Measurements from ENCODE around the gene BCOR. TPM values are rescaled to one million over a fixed set of nuclear protein-coding genes. Genes with fewer than 3 reads are reported as not detected.

Gene BCOR
- total RNA-seq, 1 experiment from 2014 or later = 21.8 TPM

DNA sequence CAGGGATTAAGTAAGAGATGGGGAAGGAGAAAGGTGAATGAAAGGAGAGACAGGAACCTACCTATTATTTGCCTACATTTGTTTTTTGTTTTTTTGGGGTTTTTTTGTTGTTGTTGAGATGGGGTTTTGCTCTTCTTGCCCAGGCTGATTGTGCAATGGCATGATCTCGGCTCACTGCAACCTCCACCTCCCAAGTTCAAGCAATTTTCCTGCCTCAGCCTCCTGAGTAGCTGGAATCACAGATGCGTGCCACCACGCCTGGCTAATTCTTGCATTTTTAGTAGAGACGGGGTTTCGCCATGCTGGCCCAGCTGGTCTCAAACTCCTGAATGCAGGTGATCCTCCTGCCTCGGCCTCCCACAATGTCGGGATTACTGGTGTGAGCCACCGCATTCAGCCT lies 57.9 kb downstream of the BCOR start:
- POLR2A ChIA-PET (ENCODE audit: unreplicated experiment) = no interaction called here
- no peak overlapping the region for H3K27ac ChIP-seq (ENCODE audit: low read length)
- BruUV-seq (replicated peaks) = no TSS peak
- DNase-seq (no peak), ATAC-seq (no peak)
- TF ChIP-seq CTCF (conservative IDR thresholded peaks at IDR 0.05; ENCODE audit: low read depth, low read length) (no peak), EZH2 (IDR thresholded peaks at IDR 0.05; ENCODE audit: low read length, unreplicated experiment) (no peak), EZH2phosphoT487 (IDR thresholded peaks at IDR 0.05; ENCODE audit: borderline replicate concordance, low read length) (no peak)
- no peaks in the 10 kb centered on the region for H3F3A ChIP-seq (ENCODE audit: low read length, unreplicated experiment)
- H3K4me2 ChIP-seq (ENCODE audit: low read length) = no peak overlapping the region
- no peaks in the 10 kb centered on the region for H3K9me3 ChIP-seq (ENCODE audit: low read length)
- no peaks in the 10 kb centered on the region for H4K20me1 ChIP-seq (ENCODE audit: low read length)
- no peaks in the 10 kb centered on the region for H3K36me3 ChIP-seq (ENCODE audit: low read depth, low read length)
- intact Hi-C loops (cut with micrococcal nuclease) = no loop called here
- no peaks in the 10 kb centered on the region for H3K79me2 ChIP-seq (ENCODE audit: low read length)
- no peak overlapping the region for H3K9ac ChIP-seq (ENCODE audit: low read length)
- no peak overlapping the region for H2AFZ ChIP-seq (ENCODE audit: low read length)
- no peaks in the 10 kb centered on the region for H3K27me3 ChIP-seq (ENCODE audit: low read length)
- H3K4me3 ChIP-seq (ENCODE audit: low read length) = no peak overlapping the region
- no peaks in the 10 kb centered on the region for H3K4me1 ChIP-seq (ENCODE audit: insufficient read depth, low read length)
- no peaks in the 10 kb centered on the region for H3K9me2 ChIP-seq (replicated peaks; ENCODE audit: low read length)
- CTCF ChIA-PET = no interaction called here

DNA sequence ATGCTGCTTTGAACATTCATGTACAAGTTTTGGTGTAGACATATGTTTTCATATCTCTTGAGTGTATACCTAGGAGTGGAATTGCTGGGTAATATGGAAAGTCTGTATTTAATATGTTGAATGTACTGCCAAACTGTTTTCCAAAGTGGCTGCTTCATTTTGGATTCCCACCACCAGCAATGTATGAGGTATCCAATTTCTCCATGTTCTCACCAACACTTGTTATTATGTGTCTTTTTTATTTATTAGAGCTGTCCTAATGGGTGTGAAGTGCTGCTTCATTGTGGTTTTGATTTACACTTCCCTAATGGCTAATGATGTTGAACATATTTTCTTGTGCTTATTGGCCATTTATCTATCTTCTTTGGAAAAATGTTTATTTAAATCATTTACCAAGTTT lies 60.4 kb downstream of the BCOR start:
- ChIA-PET CTCF (no interaction called here), POLR2A (ENCODE audit: unreplicated experiment) (no interaction called here)
- no peaks in the 10 kb centered on the region for H3K79me2 ChIP-seq (ENCODE audit: low read length)
- DNase-seq (no peak), ATAC-seq (no peak)
- no peaks in the 10 kb centered on the region for H3K36me3 ChIP-seq (ENCODE audit: low read depth, low read length)
- no peaks in the 10 kb centered on the region for H3F3A ChIP-seq (ENCODE audit: low read length, unreplicated experiment)
- no peaks in the 10 kb centered on the region for H3K27me3 ChIP-seq (ENCODE audit: low read length)
- H3K9ac ChIP-seq (ENCODE audit: low read length) = no peak overlapping the region
- no peaks in the 10 kb centered on the region for H4K20me1 ChIP-seq (ENCODE audit: low read length)
- H2AFZ ChIP-seq (ENCODE audit: low read length) = no peak overlapping the region
- H3K4me2 ChIP-seq (ENCODE audit: low read length) = no peak overlapping the region
- BruUV-seq (replicated peaks) = no TSS peak
- TF ChIP-seq CTCF (conservative IDR thresholded peaks at IDR 0.05; ENCODE audit: low read depth, low read length) = no peak
- no peaks in the 10 kb centered on the region for H3K9me3 ChIP-seq (ENCODE audit: low read length)
- H3K27ac ChIP-seq (ENCODE audit: low read length) = no peak overlapping the region
- H3K4me1 ChIP-seq (ENCODE audit: insufficient read depth, low read length) = no peaks in the 10 kb centered on the region
- no peak overlapping the region for H3K4me3 ChIP-seq (ENCODE audit: low read length)
- H3K9me2 ChIP-seq (replicated peaks; ENCODE audit: low read length) = no peaks in the 10 kb centered on the region
- intact Hi-C loops (cut with micrococcal nuclease) = no loop called here

- Histone ChIP-seq H3K9ac (ENCODE audit: low read length) (no peak overlapping the region), H3K4me3 (ENCODE audit: low read length) (no peak overlapping the region), H3K36me3 (ENCODE audit: low read depth, low read length) (no peaks in the 10 kb centered on the region), H3K9me2 (replicated peaks; ENCODE audit: low read length) (no peaks in the 10 kb centered on the region), H3K79me2 (ENCODE audit: low read length) (no peaks in the 10 kb centered on the region), H3K27me3 (ENCODE audit: low read length) (no peaks in the 10 kb centered on the region), H4K20me1 (ENCODE audit: low read length) (no peaks in the 10 kb centered on the region), H2AFZ (ENCODE audit: low read length) (no peak overlapping the region), H3K4me1 (ENCODE audit: insufficient read depth, low read length) (no peaks in the 10 kb centered on the region), H3K27ac (ENCODE audit: low read length) (no peak overlapping the region), H3K9me3 (ENCODE audit: low read length) (no peaks in the 10 kb centered on the region), H3K4me2 (ENCODE audit: low read length) (no peak overlapping the region), H3F3A (ENCODE audit: low read length, unreplicated experiment) (no peaks in the 10 kb centered on the region)
- BruUV-seq (replicated peaks) = no TSS peak
- no peak for ATAC-seq
- CTCF ChIA-PET = no interaction called here
- TF ChIP-seq CTCF (conservative IDR thresholded peaks at IDR 0.05; ENCODE audit: low read depth, low read length) = no peak
- TF ChIP-seq EZH2phosphoT487 (IDR thresholded peaks at IDR 0.05; ENCODE audit: borderline replicate concordance, low read length) = no peak
- TF ChIP-seq EZH2 (IDR thresholded peaks at IDR 0.05; ENCODE audit: low read length, unreplicated experiment) = no peak
- no peak for DNase-seq
- POLR2A ChIA-PET (ENCODE audit: unreplicated experiment) = no interaction called here
- intact Hi-C loops (cut with micrococcal nuclease) = no loop called here
Measured at GRCh38 chrX:40035726-40036125, 62.0 kb downstream of the BCOR start.
